Adrenal gland (tissue), 12 donors: Measurements from ENCODE around the gene SLC26A4. TPM values are rescaled to one million over a fixed set of nuclear protein-coding genes. Genes with fewer than 3 reads are reported as not detected.

Experiments used
- DNase-seq, 7 donors: peaks; one replicate each; pipeline ENCODE4 v3.0.0-alpha.2; 2019 to 2020
- H3K27ac ChIP-seq, 5 donors: fragments of 200-600 bp; sonication (generic) in 4 of 5; 1 replicate in 3 of 5; 2 replicates in 2 of 5; pipeline versions ENCODE4 v1.5.1 to v1.8.0; 2016 to 2020; ENCODE audit warnings: mild to moderate bottlenecking in 1 of 5
- H3K27me3 ChIP-seq: fragments of 200-600 bp; 2 replicates; pipeline ENCODE4 v1.8.0; 2021
- H3K36me3 ChIP-seq, 2 donors: fragments of 200-600 bp; replicated peaks in 1 of 2; 1 replicate in 1 of 2; 2 replicates in 1 of 2; pipeline versions ENCODE4 v1.5.1 to v1.8.0; 2018 to 2022
- H3K4me1 ChIP-seq, 2 donors: fragments of 200-600 bp; replicated peaks in 1 of 2; 1 replicate in 1 of 2; 2 replicates in 1 of 2; pipeline versions ENCODE4 v1.5.1 to v1.8.0; 2018 to 2021
- H3K4me3 ChIP-seq, 4 donors: fragments of 200-600 bp; sonication (generic) in 3 of 4; one replicate each; pipeline ENCODE4 v1.5.1; 2016 to 2018
- H3K9me3 ChIP-seq, 3 donors: fragments of 200-600 bp; sonication (generic) in 1 of 3; replicated peaks in 1 of 3; 1 replicate in 2 of 3; 2 replicates in 1 of 3; pipeline versions ENCODE4 v1.5.1 to v1.8.0; 2016 to 2021
- POLR2A ChIP-seq, 2 donors: fragments of 450-650 bp; IDR thresholded peaks; one replicate each; pipeline ENCODE4 v1.6.1; 2017; ENCODE audit warnings: antibody characterized with exemption in 2 of 2, mild to moderate bottlenecking in 2 of 2, moderate library complexity in 1 of 2
- WGBS, 4 donors: extraction: QIAGEN DNeasy Blood & Tissue Kit in 2 of 4; methylation state at CpG; one replicate each; pipeline versions ENCODE4 v1.1.5 to v1.1.7; 2013 to 2017; 5-methylcytosine and 5-hydroxymethylcytosine counted together
- intact Hi-C, 2 donors: fragments of 100-400 bp; cut with DNase I; formaldehyde crosslinking; loops; one replicate each; pipeline versions ENCODE4 v1.14.1 to v1.15.0; 2022 to 2023
- polyA plus RNA-seq, 3 donors: library from polyadenylated mRNA; stranded (reverse); fragments of 200-250 nt in 2 of 3; fragments of 350-450 nt in 1 of 3; fragmentation: Illumina TruSeq in 1 of 3; extraction: RNeasy Lipid Tissue Mini Kit (QIAGEN cat#74804) in 1 of 3; gene quantifications; one replicate each; pipeline ENCODE4 v1.2.3, GENCODE V29; 2013 to 2014
- total RNA-seq, 9 donors: library from RNA; depleted of rRNA in 4 of 9; stranded (reverse); fragments of >200 nt in 4 of 9; fragments of 120-200 nt in 1 of 9; fragmentation: NEBNext Ultra II Directional in 1 of 9; extraction: Animal tissue kit (Norgen Biotek cat#: 25700) in 1 of 9; gene quantifications; one replicate each; pipeline versions ENCODE4 v1.1.0 to v1.2.4, GENCODE V29; 2013 to 2023
- TF ChIP-seq, protein P1 (sequence below), 6 experiments: fragments of 450-650 bp in 4 of 6; fragments of 200-600 bp in 2 of 6; sonication (generic) in 1 of 6; IDR thresholded peaks; 1 replicate in 5 of 6; 2 replicates in 1 of 6; pipeline versions ENCODE4 v1.5.1 to v1.8.0; 2016 to 2021; ENCODE audit warnings: antibody characterized with exemption in 6 of 6, mild to moderate bottlenecking in 2 of 6, moderate library complexity in 1 of 6
- donor health status: healthy with polysubstance abuse.
- donor health status: Bipolar disorder and iron deficiency.
- donor health status: DM: yes; HTN: yes; CAD: no.
- donor health status: DM: no; HTN: no; CAD: no.
- donor health status: DM: no; HTN: no; CAD: no.
- donor health status: DM: yes; HTN: yes; CAD: no.

SLC26A4 gene
- total and polyA plus RNA-seq, 12 donors = 0.06 to 0.78 (median 0.17) TPM; not detected in 1

DNA sequence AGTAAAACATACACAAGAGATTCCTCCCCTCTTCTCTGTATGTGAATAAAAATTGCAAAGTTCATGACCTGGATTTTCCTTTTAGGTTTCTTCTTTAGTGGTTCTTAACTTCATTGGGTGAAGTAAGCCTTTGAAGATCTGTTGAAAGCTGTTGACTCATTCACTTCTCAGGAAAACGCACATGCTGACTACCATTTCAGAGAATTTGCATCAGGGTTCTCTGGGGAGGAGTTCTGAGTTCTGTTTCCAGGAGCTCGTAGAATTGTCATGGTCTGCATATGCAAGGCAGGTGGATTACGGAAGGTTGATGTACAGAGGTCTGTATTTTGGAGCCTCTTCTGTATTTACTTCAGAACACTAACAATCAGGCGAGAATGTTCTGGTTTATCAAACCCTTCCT is 962 bp upstream of the SLC26A4 start:
- Histone ChIP-seq H3K27me3 (peaks cover 23% of the 10 kb centered on the region), H3K36me3 (no peaks in the 10 kb centered on the region), H3K4me3 (no peak overlapping the region), H3K27ac (no peak overlapping the region), H3K4me1 (peaks cover 8 to 9% of the 10 kb centered on the region in 2 donors), H3K9me3 (no peaks in the 10 kb centered on the region)
- 78 to 93% (median 91%) methylated on average over 4 of the region's 4 CpGs for WGBS, 4 donors
- DNase-seq = no peak
- intact Hi-C loops = no loop called here
- TF ChIP-seq, protein P1, sequence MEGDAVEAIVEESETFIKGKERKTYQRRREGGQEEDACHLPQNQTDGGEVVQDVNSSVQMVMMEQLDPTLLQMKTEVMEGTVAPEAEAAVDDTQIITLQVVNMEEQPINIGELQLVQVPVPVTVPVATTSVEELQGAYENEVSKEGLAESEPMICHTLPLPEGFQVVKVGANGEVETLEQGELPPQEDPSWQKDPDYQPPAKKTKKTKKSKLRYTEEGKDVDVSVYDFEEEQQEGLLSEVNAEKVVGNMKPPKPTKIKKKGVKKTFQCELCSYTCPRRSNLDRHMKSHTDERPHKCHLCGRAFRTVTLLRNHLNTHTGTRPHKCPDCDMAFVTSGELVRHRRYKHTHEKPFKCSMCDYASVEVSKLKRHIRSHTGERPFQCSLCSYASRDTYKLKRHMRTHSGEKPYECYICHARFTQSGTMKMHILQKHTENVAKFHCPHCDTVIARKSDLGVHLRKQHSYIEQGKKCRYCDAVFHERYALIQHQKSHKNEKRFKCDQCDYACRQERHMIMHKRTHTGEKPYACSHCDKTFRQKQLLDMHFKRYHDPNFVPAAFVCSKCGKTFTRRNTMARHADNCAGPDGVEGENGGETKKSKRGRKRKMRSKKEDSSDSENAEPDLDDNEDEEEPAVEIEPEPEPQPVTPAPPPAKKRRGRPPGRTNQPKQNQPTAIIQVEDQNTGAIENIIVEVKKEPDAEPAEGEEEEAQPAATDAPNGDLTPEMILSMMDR (IDR thresholded peaks at IDR 0.05) = no peak
- TF ChIP-seq POLR2A (IDR thresholded peaks at IDR 0.05) = no peak

DNA sequence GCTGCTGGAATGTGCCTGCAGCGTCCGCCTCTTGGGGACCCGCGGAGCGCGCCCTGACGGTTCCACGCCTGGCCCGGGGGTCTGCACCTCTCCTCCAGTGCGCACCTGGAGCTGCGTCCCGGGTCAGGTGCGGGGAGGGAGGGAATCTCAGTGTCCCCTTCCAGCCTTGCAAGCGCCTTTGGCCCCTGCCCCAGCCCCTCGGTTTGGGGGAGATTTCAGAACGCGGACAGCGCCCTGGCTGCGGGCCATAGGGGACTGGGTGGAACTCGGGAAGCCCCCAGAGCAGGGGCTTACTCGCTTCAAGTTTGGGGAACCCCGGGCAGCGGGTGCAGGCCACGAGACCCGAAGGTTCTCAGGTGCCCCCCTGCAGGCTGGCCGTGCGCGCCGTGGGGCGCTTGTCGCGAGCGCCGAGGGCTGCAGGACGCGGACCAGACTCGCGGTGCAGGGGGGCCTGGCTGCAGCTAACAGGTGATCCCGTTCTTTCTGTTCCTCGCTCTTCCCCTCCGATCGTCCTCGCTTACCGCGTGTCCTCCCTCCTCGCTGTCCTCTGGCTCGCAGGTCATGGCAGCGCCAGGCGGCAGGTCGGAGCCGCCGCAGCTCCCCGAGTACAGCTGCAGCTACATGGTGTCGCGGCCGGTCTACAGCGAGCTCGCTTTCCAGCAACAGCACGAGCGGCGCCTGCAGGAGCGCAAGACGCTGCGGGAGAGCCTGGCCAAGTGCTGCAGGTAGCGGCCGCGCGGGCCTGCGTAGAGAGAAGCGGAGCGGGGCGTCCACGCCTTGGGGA is 645 bp downstream of the SLC26A4 start:
- Histone ChIP-seq H3K4me1 (peaks cover 8 to 9% of the 10 kb centered on the region in 2 donors), H3K4me3 (peak overlapping the region; percentile 10 to 68 (median 38)), H3K36me3 (no peaks in the 10 kb centered on the region), H3K27ac (no peak overlapping the region), H3K9me3 (no peaks in the 10 kb centered on the region), H3K27me3 (peaks cover 23% of the 10 kb centered on the region)
- intact Hi-C loops = no loop called here
- peak; percentile 45 to 71 (median 57) for DNase-seq
- WGBS, 4 donors = 0 to 2% (median 1%) methylated on average over 1 to 73 of the region's 73 CpGs
- no peak for TF ChIP-seq POLR2A (IDR thresholded peaks at IDR 0.05)
- TF ChIP-seq, protein P1 (IDR thresholded peaks at IDR 0.05) = peak in 2 of 6 experiments; percentile 8 to 19

DNA sequence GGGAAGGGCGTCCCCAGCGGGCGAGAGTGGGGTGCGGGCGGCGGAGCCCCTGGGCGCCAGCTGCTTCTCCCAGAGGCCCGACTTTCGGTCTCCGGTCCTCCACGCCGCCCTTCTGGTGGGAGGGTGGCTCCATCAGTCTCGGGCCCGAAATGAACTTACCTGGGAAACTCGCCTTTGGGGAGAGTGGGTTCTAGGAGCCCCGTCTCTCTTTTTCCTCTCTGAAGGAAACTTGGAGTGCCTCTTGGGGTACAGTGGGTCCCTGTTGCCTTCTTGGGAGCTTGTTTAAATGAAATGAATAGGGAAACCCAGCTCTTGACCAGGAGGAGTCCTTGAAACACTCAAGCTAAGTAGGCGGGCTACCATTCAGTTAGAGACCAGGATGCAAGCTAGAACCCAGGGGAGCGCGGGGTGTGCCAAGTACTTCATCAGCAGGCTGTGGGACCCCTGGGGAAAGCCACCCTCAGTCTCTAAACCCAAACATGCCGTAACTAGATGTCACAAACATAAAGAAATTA is 1.3 kb downstream of the SLC26A4 start:
- DNase-seq = no peak
- H3K4me3 ChIP-seq = peak overlapping the region; percentile 10 to 68 (median 38)
- no peak for TF ChIP-seq POLR2A (IDR thresholded peaks at IDR 0.05)
- H3K27ac ChIP-seq = no peak overlapping the region
- peaks cover 23% of the 10 kb centered on the region for H3K27me3 ChIP-seq
- H3K36me3 ChIP-seq = no peaks in the 10 kb centered on the region
- intact Hi-C loops = no loop called here
- 12 to 39% (median 17%) methylated on average over 8 to 20 of the region's 20 CpGs for WGBS, 4 donors
- H3K9me3 ChIP-seq = no peaks in the 10 kb centered on the region
- peaks cover 8 to 9% of the 10 kb centered on the region in 2 donors for H3K4me1 ChIP-seq

DNA sequence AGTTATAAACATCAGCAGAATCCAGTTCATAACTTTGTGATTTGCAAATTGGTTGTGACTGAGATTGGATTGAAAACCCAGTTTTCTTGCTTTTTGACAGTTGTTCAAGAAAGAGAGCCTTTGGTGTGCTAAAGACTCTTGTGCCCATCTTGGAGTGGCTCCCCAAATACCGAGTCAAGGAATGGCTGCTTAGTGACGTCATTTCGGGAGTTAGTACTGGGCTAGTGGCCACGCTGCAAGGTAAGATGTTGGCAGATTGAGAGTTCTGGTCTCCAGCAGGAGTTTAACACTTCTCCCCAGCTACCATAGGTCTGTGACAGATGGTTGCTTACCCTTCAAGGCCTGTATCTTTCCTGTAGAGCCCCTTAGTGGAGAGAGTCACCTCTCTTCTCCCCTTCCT is 2.6 kb downstream of the SLC26A4 start:
- 65 to 87% (median 81%) methylated on average over 4 of the region's 4 CpGs for WGBS, 4 donors
- peaks cover 23% of the 10 kb centered on the region for H3K27me3 ChIP-seq
- no peaks in the 10 kb centered on the region for H3K9me3 ChIP-seq
- H3K27ac ChIP-seq = no peak overlapping the region
- peaks cover 8 to 9% of the 10 kb centered on the region in 2 donors for H3K4me1 ChIP-seq
- H3K36me3 ChIP-seq = no peaks in the 10 kb centered on the region
- TF ChIP-seq POLR2A (IDR thresholded peaks at IDR 0.05) = no peak
- TF ChIP-seq, protein P1 (IDR thresholded peaks at IDR 0.05) = no peak
- DNase-seq = no peak
- no peak overlapping the region for H3K4me3 ChIP-seq
- intact Hi-C loops = no loop called here
